ENCODE measurements around the gene MAGI2.

DNA sequence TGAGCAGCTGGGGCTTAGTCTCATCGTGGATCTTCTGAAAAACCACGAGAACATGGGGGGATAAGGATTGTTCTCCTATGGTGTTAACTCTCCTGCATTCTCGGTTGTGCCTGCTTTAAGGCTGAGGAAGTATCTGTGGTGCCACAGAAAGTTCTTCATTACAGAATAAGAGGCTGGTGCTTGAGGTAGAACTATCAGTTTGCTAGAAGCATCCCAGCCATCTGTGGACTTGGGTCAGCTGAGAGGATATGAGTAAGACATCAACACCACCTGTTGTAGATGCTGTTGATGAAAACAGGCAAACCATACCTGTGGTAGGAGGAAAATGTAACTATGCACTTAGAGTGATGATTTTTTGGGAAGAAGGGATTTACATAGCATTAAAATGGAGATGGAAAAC lies 1238.3 kb downstream of the MAGI2 start:
- TF ChIP-seq POLR2A (IDR thresholded peaks at IDR 0.05) (no peak), EP300 (IDR thresholded peaks at IDR 0.05) (no peak), CTCF (IDR thresholded peaks at IDR 0.05) (no peak)

All from ovary (tissue), 3 donors.